Measurements from ENCODE around the gene NEGR1.

NEGR1 gene

GRCh38 chr1:72281637-72282270 is 585 bp downstream of the NEGR1 start:
- POLR2A ChIA-PET (ENCODE audit: low non-redundant PET), result no interaction called here
- H3K27ac ChIP-seq, result no peak overlapping the region
- no peak for DNase-seq (ENCODE audit: low spot score)
- TF ChIP-seq CTCF (conservative IDR thresholded peaks at IDR 0.05; ENCODE audit: low read depth), result no peak
- CTCF ChIA-PET, result interaction anchor here (0.6 kb wide), 1 partner anchor 218 kb away, joined by 5 read pairs; no protein-coding TSS in a partner anchor

DNA sequence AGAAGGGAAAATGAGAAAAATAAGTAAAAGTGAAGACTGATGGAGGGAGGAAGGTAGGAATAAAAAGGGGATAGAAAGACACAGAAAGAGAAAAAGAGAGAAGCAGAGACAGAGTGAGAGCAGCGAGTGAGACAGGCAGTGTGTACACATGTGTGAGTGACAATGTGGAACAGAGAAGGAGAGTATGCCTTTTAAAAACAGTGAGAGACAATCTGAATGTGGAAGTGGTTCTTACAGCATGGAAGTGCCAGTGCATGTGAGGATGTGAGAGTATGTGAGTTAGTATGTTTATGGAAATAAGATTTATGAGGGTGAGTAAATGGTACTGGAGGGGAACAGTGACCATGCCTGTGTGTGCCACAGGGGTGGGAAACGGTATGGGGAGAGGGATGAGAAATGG is 1.2 kb downstream of the NEGR1 start:
- POLR2A ChIA-PET (ENCODE audit: low non-redundant PET), result no interaction called here
- CTCF ChIA-PET, result interaction anchor here (0.6 kb wide), 1 partner anchor 152 kb away, joined by 3 read pairs; no protein-coding TSS in a partner anchor
- H3K27ac ChIP-seq, result no peak overlapping the region
- no peak for TF ChIP-seq CTCF (conservative IDR thresholded peaks at IDR 0.05; ENCODE audit: low read depth)
- DNase-seq (ENCODE audit: low spot score), result no peak

DNA sequence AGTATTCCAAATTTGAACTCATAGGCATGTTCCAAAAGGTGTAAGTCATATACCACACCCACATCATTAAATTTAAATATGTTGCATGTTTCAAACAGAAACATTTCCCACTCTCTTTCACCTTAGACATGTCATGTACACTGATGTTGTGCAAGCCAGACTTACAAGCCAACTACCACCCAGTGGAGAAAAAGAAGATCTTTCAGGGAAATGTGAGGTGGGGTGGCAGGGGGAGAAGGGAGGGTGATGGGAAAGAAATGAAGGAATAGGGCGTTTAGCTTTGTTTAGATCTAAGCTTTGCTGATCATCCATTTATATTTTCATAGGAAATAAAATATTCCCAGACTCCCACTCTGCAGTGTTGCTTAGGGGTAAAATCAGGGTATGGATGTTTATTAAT is 1.6 kb downstream of the NEGR1 start:
- H3K27ac ChIP-seq, result no peak overlapping the region
- POLR2A ChIA-PET (ENCODE audit: low non-redundant PET), result no interaction called here
- DNase-seq (ENCODE audit: low spot score), result no peak
- TF ChIP-seq CTCF (conservative IDR thresholded peaks at IDR 0.05; ENCODE audit: low read depth), result no peak
- CTCF ChIA-PET, result interaction anchor here (0.6 kb wide), 1 partner anchor 152 kb away, joined by 3 read pairs; no protein-coding TSS in a partner anchor

- ChIA-PET CTCF (no interaction called here), POLR2A (ENCODE audit: low non-redundant PET) (no interaction called here)
- no peak for DNase-seq (ENCODE audit: low spot score)
- TF ChIP-seq CTCF (conservative IDR thresholded peaks at IDR 0.05; ENCODE audit: low read depth), result no peak
- H3K27ac ChIP-seq, result no peak overlapping the region
Measured at GRCh38 chr1:72280131-72280530, 2.2 kb downstream of the NEGR1 start.

DNA sequence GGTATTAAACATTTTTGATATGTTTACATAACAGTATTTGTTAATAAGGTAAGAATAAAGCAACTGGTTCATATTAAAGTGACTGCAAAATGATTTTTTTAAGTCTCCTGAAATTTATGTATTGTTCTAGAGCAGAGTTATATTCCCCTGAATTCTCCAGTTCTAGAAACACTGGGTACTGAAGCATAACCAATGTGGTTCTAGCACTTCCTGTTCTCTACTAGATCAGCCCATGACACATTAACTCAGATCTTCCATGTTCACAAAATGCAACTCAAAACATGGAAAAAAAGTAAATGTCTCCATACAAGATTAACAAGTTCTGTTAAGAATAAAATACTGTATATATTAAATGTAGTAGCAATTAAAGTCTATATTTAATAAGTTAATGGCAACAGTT is 3.9 kb downstream of the NEGR1 start:
- no peak for TF ChIP-seq CTCF (conservative IDR thresholded peaks at IDR 0.05; ENCODE audit: low read depth)
- CTCF ChIA-PET, result no interaction called here
- no peak for DNase-seq (ENCODE audit: low spot score)
- POLR2A ChIA-PET (ENCODE audit: low non-redundant PET), result no interaction called here
- no peak overlapping the region for H3K27ac ChIP-seq

DNA sequence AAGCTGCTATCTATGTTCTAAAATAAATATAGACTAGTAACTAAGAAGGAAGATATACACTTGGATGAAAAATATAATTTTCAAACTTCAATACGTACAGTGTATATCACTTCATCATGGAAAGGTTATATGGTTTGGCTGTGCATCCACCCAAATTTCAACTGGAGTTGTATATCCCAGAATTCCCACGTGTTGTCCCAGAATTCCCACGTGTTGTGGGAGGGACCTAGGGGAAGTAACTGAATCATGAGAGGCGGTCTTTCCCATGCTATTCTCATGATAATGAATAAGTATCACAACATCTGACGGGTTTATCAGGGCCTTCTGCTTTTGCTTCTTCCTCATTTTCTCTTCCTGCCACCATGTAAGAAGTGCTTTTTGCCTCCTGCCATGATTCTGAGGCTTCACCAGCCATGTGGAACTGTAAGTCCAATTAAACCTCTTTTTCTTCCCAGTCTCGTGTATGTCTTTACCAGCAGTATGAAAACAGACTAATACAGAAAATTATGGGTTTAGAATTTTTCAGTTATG is 10.7 kb downstream of the NEGR1 start:
- no peak for DNase-seq (ENCODE audit: low spot score)
- no peak for TF ChIP-seq CTCF (conservative IDR thresholded peaks at IDR 0.05; ENCODE audit: low read depth)
- H3K27ac ChIP-seq, result no peak overlapping the region
- ChIA-PET CTCF (no interaction called here), POLR2A (ENCODE audit: low non-redundant PET) (no interaction called here)

Measured in RWPE1 (cell line).